ENCODE measurements around the gene PLS1. TPM values are rescaled to one million over a fixed set of nuclear protein-coding genes. Genes with fewer than 3 reads are reported as not detected.

PLS1 gene
- total RNA-seq, 1 experiment from 2014 or later: 36.1 TPM

DNA sequence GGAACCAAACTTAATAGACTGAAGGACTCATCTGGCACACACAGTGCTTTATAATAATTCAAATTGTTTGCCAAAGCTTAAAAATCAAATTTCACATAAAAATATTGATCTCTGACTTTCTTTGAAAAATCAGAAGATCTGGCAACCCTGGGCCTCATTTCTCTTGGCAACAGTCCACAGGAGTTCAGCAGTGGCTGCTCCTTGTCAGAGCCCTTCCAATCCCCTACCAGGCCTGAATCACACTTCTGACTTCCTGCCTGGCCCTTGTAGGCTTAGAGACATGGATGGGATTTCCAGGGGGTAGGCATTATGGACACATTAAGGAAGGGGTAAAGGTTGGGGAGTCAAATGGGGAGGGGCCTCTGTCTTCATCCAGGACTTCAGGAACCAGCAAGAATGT is 55.5 kb downstream of the PLS1 start:
- TF ChIP-seq POLR2AphosphoS5 (IDR thresholded peaks at IDR 0.05; ENCODE audit: low read depth, low read length) (no peak), CTCF (IDR thresholded peaks at IDR 0.05) (no peak), SIN3A (IDR thresholded peaks at IDR 0.05; ENCODE audit: borderline replicate concordance, insufficient read depth, low read depth, low read length) (no peak), TCF7L2 (IDR thresholded peaks at IDR 0.05; ENCODE audit: low read depth, low read length) (no peak)
- TF ChIP-seq, protein P1, sequence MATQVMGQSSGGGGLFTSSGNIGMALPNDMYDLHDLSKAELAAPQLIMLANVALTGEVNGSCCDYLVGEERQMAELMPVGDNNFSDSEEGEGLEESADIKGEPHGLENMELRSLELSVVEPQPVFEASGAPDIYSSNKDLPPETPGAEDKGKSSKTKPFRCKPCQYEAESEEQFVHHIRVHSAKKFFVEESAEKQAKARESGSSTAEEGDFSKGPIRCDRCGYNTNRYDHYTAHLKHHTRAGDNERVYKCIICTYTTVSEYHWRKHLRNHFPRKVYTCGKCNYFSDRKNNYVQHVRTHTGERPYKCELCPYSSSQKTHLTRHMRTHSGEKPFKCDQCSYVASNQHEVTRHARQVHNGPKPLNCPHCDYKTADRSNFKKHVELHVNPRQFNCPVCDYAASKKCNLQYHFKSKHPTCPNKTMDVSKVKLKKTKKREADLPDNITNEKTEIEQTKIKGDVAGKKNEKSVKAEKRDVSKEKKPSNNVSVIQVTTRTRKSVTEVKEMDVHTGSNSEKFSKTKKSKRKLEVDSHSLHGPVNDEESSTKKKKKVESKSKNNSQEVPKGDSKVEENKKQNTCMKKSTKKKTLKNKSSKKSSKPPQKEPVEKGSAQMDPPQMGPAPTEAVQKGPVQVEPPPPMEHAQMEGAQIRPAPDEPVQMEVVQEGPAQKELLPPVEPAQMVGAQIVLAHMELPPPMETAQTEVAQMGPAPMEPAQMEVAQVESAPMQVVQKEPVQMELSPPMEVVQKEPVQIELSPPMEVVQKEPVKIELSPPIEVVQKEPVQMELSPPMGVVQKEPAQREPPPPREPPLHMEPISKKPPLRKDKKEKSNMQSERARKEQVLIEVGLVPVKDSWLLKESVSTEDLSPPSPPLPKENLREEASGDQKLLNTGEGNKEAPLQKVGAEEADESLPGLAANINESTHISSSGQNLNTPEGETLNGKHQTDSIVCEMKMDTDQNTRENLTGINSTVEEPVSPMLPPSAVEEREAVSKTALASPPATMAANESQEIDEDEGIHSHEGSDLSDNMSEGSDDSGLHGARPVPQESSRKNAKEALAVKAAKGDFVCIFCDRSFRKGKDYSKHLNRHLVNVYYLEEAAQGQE (IDR thresholded peaks at IDR 0.05; ENCODE audit: insufficient read depth in 1 of 2, low read depth in 2 of 2, low read length in 1 of 2): no peak
- Histone ChIP-seq H3K27ac (ENCODE audit: low read length) (no peak overlapping the region), H3K9me3 (ENCODE audit: control insufficient read depth, insufficient read depth, low read depth, low read length) (no peaks in the 10 kb centered on the region), H3K4me3 (ENCODE audit: low read depth in 2 of 2, low read length in 2 of 2) (no peak overlapping the region), H3K36me3 (ENCODE audit: control insufficient read depth, insufficient read depth, low read length) (no peaks in the 10 kb centered on the region), H3K4me1 (ENCODE audit: control insufficient read depth, insufficient read depth, low read length) (peaks cover 7% of the 10 kb centered on the region), H3K27me3 (ENCODE audit: control insufficient read depth, insufficient read depth, low read length) (no peaks in the 10 kb centered on the region)
- intact Hi-C loops (cut with micrococcal nuclease; ENCODE audit: unreplicated experiment): no loop called here
- ChIA-PET POLR2A (no interaction called here), CTCF (no interaction called here)
- DNase-seq (ENCODE audit: low read depth, low spot score): no peak
- ATAC-seq: no peak
- BruUV-seq (replicated peaks): no TSS peak
- in situ Hi-C loops (cut with HindIII; ENCODE audit: low pct_unique_long_range_greater_than_20kb, low sequenced_read_pairs): no loop called here

GRCh38 chr3:142652826-142653292 is 56.7 kb downstream of the PLS1 start:
- intact Hi-C loops (cut with micrococcal nuclease; ENCODE audit: unreplicated experiment): no loop called here
- CTCF ChIA-PET: no interaction called here
- no peaks in the 10 kb centered on the region for H3K36me3 ChIP-seq (ENCODE audit: control insufficient read depth, insufficient read depth, low read length)
- TF ChIP-seq POLR2AphosphoS5 (IDR thresholded peaks at IDR 0.05; ENCODE audit: low read depth, low read length) (no peak), TCF7L2 (IDR thresholded peaks at IDR 0.05; ENCODE audit: low read depth, low read length) (no peak)
- POLR2A ChIA-PET: no interaction called here
- DNase-seq (ENCODE audit: low read depth, low spot score): no peak
- H3K4me1 ChIP-seq (ENCODE audit: control insufficient read depth, insufficient read depth, low read length): peaks cover 4% of the 10 kb centered on the region
- in situ Hi-C loops (cut with HindIII; ENCODE audit: low pct_unique_long_range_greater_than_20kb, low sequenced_read_pairs): no loop called here
- BruUV-seq (replicated peaks): no TSS peak
- H3K27me3 ChIP-seq (ENCODE audit: control insufficient read depth, insufficient read depth, low read length): no peaks in the 10 kb centered on the region
- no peaks in the 10 kb centered on the region for H3K9me3 ChIP-seq (ENCODE audit: control insufficient read depth, insufficient read depth, low read depth, low read length)
- no peak overlapping the region for H3K4me3 ChIP-seq (ENCODE audit: low read depth in 2 of 2, low read length in 2 of 2)
- no peak overlapping the region for H3K27ac ChIP-seq (ENCODE audit: low read length)
- no peak for ATAC-seq

- BruUV-seq (replicated peaks): no TSS peak
- H3K27me3 ChIP-seq (ENCODE audit: control insufficient read depth, insufficient read depth, low read length): no peaks in the 10 kb centered on the region
- no peak for TF ChIP-seq TCF7L2 (IDR thresholded peaks at IDR 0.05; ENCODE audit: low read depth, low read length)
- TF ChIP-seq CTCF (IDR thresholded peaks at IDR 0.05): no peak
- DNase-seq (ENCODE audit: low read depth, low spot score) (no peak), ATAC-seq (no peak)
- no peak overlapping the region for H3K27ac ChIP-seq (ENCODE audit: low read length)
- intact Hi-C loops (cut with micrococcal nuclease; ENCODE audit: unreplicated experiment): no loop called here
- ChIA-PET POLR2A (no interaction called here), CTCF (no interaction called here)
- no peaks in the 10 kb centered on the region for H3K36me3 ChIP-seq (ENCODE audit: control insufficient read depth, insufficient read depth, low read length)
- H3K4me3 ChIP-seq (ENCODE audit: low read depth in 2 of 2, low read length in 2 of 2): no peak overlapping the region
- in situ Hi-C loops (cut with HindIII; ENCODE audit: low pct_unique_long_range_greater_than_20kb, low sequenced_read_pairs): no loop called here
- H3K9me3 ChIP-seq (ENCODE audit: control insufficient read depth, insufficient read depth, low read depth, low read length): no peaks in the 10 kb centered on the region
- H3K4me1 ChIP-seq (ENCODE audit: control insufficient read depth, insufficient read depth, low read length): peaks cover 6% of the 10 kb centered on the region; the same call in 1 of the 2 replicates
These were observed 60.4 kb downstream of the PLS1 start for GRCh38 chr3:142656575-142656974.
